Measurements from ENCODE around the gene LBR.

The LBR gene

DNA sequence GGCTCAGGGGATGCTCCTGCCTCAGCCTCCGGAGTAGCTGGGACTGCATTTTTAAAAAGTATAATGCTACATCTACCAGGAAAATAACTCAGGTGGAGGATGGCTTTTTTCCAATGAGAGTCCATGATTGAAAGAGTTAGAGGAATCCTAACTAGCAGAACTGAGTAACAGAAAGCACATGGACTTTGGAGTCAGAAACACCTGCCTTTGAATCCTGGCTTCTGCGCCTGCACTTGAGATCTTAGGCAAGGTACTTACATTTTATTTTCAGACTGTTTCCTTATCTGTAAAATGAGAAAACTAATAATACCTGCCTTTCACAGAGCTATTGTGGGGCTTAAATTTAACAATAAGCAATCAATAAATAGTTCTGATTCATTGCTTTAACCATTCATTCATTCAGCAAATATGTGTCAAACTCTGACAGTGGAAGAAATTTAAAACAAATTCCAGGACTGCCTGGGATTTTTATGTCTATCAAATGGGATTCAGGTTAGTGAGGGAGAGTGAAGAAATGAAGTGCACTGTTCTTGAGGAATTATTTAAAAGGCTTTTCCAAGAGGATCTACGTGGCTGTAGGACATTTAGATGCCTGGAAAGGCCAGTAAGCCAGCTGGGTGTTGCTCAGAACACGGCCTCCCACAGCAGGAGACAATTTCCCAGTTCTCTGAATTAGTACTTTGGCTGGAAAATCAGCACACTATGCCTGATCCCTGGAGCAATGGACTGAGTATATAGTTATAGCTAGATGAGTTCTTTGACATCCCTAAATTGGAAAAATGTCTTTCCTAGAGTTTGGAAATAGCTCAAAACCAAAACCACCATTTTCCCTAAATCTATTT is 12.8 kb upstream of the LBR start:
- no peaks in the 10 kb centered on the region for H3K27me3 ChIP-seq (ENCODE audit: control insufficient read depth, insufficient read depth, low read length)
- H3K4me1 ChIP-seq (ENCODE audit: control insufficient read depth, insufficient read depth, low read length): peaks cover under 1% of the 10 kb centered on the region; the same call in 1 of the 2 replicates
- no peak overlapping the region for H3K27ac ChIP-seq (ENCODE audit: low read depth, low read length)

GRCh38 chr1:225437710-225438437 is 10.0 kb upstream of the LBR start:
- Histone ChIP-seq H3K9ac (ENCODE audit: low read depth, low read length) (no peak overlapping the region), H3K4me3 (ENCODE audit: low read depth, low read length) (no peak overlapping the region), H3K9me3 (ENCODE audit: control insufficient read depth, insufficient read depth, low read length) (no peaks in the 10 kb centered on the region), H3K27ac (ENCODE audit: low read depth, low read length) (no peak overlapping the region), H3K27me3 (ENCODE audit: control insufficient read depth, insufficient read depth, low read length) (no peaks in the 10 kb centered on the region), H3K36me3 (ENCODE audit: control insufficient read depth, insufficient read depth, low read length) (no peaks in the 10 kb centered on the region), H3K4me1 (ENCODE audit: control insufficient read depth, insufficient read depth, low read length) (no peaks in the 10 kb centered on the region)

More for the DNA sequence above, 12.8 kb upstream of the LBR start:
- Histone ChIP-seq H3K9me3 (ENCODE audit: control insufficient read depth, insufficient read depth, low read length) (no peaks in the 10 kb centered on the region), H3K36me3 (ENCODE audit: control insufficient read depth, insufficient read depth, low read length) (no peaks in the 10 kb centered on the region), H3K4me3 (ENCODE audit: low read depth, low read length) (no peak overlapping the region), H3K9ac (ENCODE audit: low read depth, low read length) (no peak overlapping the region)

- no peak overlapping the region for H3K9ac ChIP-seq (ENCODE audit: low read depth, low read length)
- H3K9me3 ChIP-seq (ENCODE audit: control insufficient read depth, insufficient read depth, low read length): 0 out of 2 replicates have a peak, but pooled peaks cover 5% of the 10 kb centered on the region
- H3K27ac ChIP-seq (ENCODE audit: low read depth, low read length): no peak overlapping the region
- H3K4me3 ChIP-seq (ENCODE audit: low read depth, low read length): no peak overlapping the region
- H3K27me3 ChIP-seq (ENCODE audit: control insufficient read depth, insufficient read depth, low read length): no peaks in the 10 kb centered on the region
- no peaks in the 10 kb centered on the region for H3K4me1 ChIP-seq (ENCODE audit: control insufficient read depth, insufficient read depth, low read length)
- H3K36me3 ChIP-seq (ENCODE audit: control insufficient read depth, insufficient read depth, low read length): no peaks in the 10 kb centered on the region
Observed at GRCh38 chr1:225435957-225436392, 8.1 kb upstream of the LBR start.

GRCh38 chr1:225435487-225435886 is 7.6 kb upstream of the LBR start:
- no peaks in the 10 kb centered on the region for H3K27me3 ChIP-seq (ENCODE audit: control insufficient read depth, insufficient read depth, low read length)
- no peaks in the 10 kb centered on the region for H3K36me3 ChIP-seq (ENCODE audit: control insufficient read depth, insufficient read depth, low read length)
- H3K4me1 ChIP-seq (ENCODE audit: control insufficient read depth, insufficient read depth, low read length): 0 out of 2 replicates have a peak, but pooled peaks cover 1% of the 10 kb centered on the region
- peaks cover 10% of the 10 kb centered on the region for H3K9me3 ChIP-seq (ENCODE audit: control insufficient read depth, insufficient read depth, low read length)
- H3K27ac ChIP-seq (ENCODE audit: low read depth, low read length): no peak overlapping the region
- no peak overlapping the region for H3K9ac ChIP-seq (ENCODE audit: low read depth, low read length)
- no peak overlapping the region for H3K4me3 ChIP-seq (ENCODE audit: low read depth, low read length)

- Histone ChIP-seq H3K36me3 (ENCODE audit: control insufficient read depth, insufficient read depth, low read length) (no peaks in the 10 kb centered on the region), H3K9ac (ENCODE audit: low read depth, low read length) (no peak overlapping the region), H3K27me3 (ENCODE audit: control insufficient read depth, insufficient read depth, low read length) (no peaks in the 10 kb centered on the region), H3K4me1 (ENCODE audit: control insufficient read depth, insufficient read depth, low read length) (0 out of 2 replicates have a peak, but pooled peaks cover 4% of the 10 kb centered on the region), H3K9me3 (ENCODE audit: control insufficient read depth, insufficient read depth, low read length) (peaks cover 13% of the 10 kb centered on the region), H3K27ac (ENCODE audit: low read depth, low read length) (no peak overlapping the region), H3K4me3 (ENCODE audit: low read depth, low read length) (no peak overlapping the region)
Observed at GRCh38 chr1:225435076-225435475, 7.2 kb upstream of the LBR start.

DNA sequence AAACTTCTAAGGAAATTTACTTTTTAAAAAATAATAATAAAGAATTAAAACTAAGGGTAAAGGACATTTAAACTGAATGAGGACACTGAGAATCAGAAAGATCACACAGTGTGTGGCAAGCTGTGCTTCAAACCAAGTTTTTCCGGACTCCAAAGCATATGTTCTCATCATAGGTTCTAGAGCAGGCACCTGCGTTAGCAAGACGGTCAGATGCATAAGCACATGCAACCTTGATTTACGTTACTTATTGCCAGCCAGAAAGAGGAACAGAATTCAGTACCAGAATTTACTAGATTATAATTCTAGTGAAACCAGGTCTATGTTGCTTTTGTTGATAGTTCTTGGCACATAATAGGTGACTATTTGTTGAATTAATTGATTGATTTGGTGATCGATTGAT is 6.2 kb upstream of the LBR start:
- Histone ChIP-seq H3K27me3 (ENCODE audit: control insufficient read depth, insufficient read depth, low read length) (peaks cover 4% of the 10 kb centered on the region; the same call in 1 of the 2 replicates), H3K9me3 (ENCODE audit: control insufficient read depth, insufficient read depth, low read length) (peaks cover 13% of the 10 kb centered on the region), H3K36me3 (ENCODE audit: control insufficient read depth, insufficient read depth, low read length) (no peaks in the 10 kb centered on the region), H3K4me3 (ENCODE audit: low read depth, low read length) (no peak overlapping the region), H3K9ac (ENCODE audit: low read depth, low read length) (no peak overlapping the region), H3K27ac (ENCODE audit: low read depth, low read length) (no peak overlapping the region), H3K4me1 (ENCODE audit: control insufficient read depth, insufficient read depth, low read length) (0 out of 2 replicates have a peak, but pooled peaks cover 7% of the 10 kb centered on the region)

DNA sequence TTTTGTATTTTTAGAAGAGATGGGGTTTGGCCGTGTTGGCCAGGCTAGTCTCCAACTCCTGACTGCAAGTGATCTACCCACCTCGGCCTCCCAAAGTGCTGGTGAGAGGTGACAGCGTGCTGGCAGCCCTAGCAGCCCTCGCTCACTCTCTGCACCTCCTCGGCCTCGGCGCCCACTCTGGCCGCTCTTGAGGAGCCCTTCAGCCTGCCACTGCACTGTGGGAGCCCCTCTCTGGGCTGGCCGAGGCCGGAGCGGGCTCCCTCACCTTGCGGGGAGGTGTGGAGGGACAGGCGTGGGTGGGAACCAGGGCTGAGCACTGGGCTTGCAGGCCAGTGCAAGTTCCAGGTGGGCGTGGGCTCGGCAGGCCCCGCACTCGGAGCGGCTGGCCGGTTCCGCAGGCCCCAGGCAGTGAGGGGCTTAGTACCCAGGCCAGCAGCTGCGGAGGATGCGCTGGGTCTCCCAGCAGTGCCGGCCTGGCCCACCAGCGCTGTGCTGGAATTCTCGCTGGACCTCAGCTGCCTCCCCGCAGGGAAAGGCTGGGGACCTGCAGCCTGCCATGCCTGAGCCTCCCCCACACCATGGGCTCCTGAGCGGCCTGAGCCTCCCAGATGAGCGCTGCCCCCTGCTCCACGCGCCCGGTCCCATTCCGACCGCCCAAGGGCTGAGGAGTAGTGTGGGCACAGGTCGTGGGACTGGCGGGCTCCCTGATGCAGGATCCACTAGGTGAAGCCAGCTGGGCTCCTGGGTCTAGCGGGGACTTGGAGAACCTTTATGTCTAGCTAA is 3.4 kb upstream of the LBR start:
- H3K4me1 ChIP-seq (ENCODE audit: control insufficient read depth, insufficient read depth, low read length): peaks cover 16% of the 10 kb centered on the region
- no peak overlapping the region for H3K4me3 ChIP-seq (ENCODE audit: low read depth, low read length)
- no peak overlapping the region for H3K27ac ChIP-seq (ENCODE audit: low read depth, low read length)
- peaks cover 14% of the 10 kb centered on the region for H3K27me3 ChIP-seq (ENCODE audit: control insufficient read depth, insufficient read depth, low read length)
- H3K9me3 ChIP-seq (ENCODE audit: control insufficient read depth, insufficient read depth, low read length): peaks cover 13% of the 10 kb centered on the region
- no peak overlapping the region for H3K9ac ChIP-seq (ENCODE audit: low read depth, low read length)
- H3K36me3 ChIP-seq (ENCODE audit: control insufficient read depth, insufficient read depth, low read length): no peaks in the 10 kb centered on the region

DNA sequence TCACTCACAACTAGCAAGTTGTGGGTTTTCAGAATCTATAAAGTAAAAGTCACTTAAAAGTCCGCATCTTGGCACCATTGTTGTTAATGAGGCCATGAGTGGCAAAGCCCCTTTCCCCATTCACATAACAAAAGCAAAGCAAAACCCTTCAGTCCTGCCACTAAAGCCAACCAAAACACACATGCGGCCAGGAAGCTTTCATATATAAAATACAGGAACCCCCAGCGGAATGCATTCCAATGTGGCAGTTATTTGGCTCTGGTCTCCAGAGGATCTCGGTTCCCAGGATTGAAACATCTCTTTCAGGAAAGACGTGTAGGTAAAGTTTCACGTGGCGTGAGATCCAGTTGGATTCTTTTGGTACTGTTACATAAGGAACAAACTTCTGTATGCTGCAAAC is 2.5 kb upstream of the LBR start:
- Histone ChIP-seq H3K36me3 (ENCODE audit: control insufficient read depth, insufficient read depth, low read length) (no peaks in the 10 kb centered on the region), H3K9me3 (ENCODE audit: control insufficient read depth, insufficient read depth, low read length) (peaks cover 13% of the 10 kb centered on the region), H3K9ac (ENCODE audit: low read depth, low read length) (no peak overlapping the region), H3K4me1 (ENCODE audit: control insufficient read depth, insufficient read depth, low read length) (peaks cover 26% of the 10 kb centered on the region), H3K4me3 (ENCODE audit: low read depth, low read length) (no peak overlapping the region; the same call in 1 of the 2 replicates), H3K27me3 (ENCODE audit: control insufficient read depth, insufficient read depth, low read length) (peaks cover 23% of the 10 kb centered on the region), H3K27ac (ENCODE audit: low read depth, low read length) (no peak overlapping the region)

- H3K4me1 ChIP-seq (ENCODE audit: control insufficient read depth, insufficient read depth, low read length): peaks cover 39% of the 10 kb centered on the region
- H3K36me3 ChIP-seq (ENCODE audit: control insufficient read depth, insufficient read depth, low read length): no peaks in the 10 kb centered on the region
- H3K4me3 ChIP-seq (ENCODE audit: low read depth, low read length): peak overlapping the region; percentile 82
- peak overlapping the region; percentile 76 for H3K9ac ChIP-seq (ENCODE audit: low read depth, low read length)
- peak overlapping the region; percentile 94 for H3K27ac ChIP-seq (ENCODE audit: low read depth, low read length)
- peaks cover 13% of the 10 kb centered on the region for H3K9me3 ChIP-seq (ENCODE audit: control insufficient read depth, insufficient read depth, low read length)
- peaks cover 23% of the 10 kb centered on the region for H3K27me3 ChIP-seq (ENCODE audit: control insufficient read depth, insufficient read depth, low read length)
Observed at GRCh38 chr1:225428881-225429455, 1.1 kb upstream of the LBR start.

- Histone ChIP-seq H3K27me3 (ENCODE audit: control insufficient read depth, insufficient read depth, low read length) (peaks cover 23% of the 10 kb centered on the region), H3K9ac (ENCODE audit: low read depth, low read length) (peak overlapping the region; percentile 76), H3K27ac (ENCODE audit: low read depth, low read length) (peak overlapping the region; percentile 94), H3K4me3 (ENCODE audit: low read depth, low read length) (peak overlapping the region; percentile 82), H3K9me3 (ENCODE audit: control insufficient read depth, insufficient read depth, low read length) (peaks cover 13% of the 10 kb centered on the region), H3K36me3 (ENCODE audit: control insufficient read depth, insufficient read depth, low read length) (no peaks in the 10 kb centered on the region), H3K4me1 (ENCODE audit: control insufficient read depth, insufficient read depth, low read length) (peaks cover 39% of the 10 kb centered on the region)
Observed at GRCh38 chr1:225428068-225428880, 436 bp upstream of the LBR start.

All from HUES48 (cell line).